ENCODE results near the gene CD226.

DNA sequence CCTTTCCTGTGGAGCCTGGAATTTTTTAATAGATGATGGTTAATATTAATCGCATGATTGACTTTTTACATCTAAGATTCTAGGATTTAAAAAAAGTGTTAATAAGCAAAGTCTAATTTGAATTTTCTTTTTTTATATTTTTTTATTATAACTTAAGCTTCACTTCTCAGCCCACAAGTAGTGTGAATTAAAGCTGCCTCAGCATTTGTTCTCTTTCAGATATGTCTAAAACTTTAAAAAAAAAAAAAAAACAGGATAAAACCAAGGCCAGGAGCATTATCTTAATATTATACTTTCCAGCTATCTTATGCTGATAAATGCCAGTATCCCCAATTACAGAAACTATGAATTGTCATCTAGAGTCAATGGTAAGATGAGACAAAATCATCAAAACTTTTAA is 109.7 kb downstream of the CD226 start:
- TF ChIP-seq POLR2A (IDR thresholded peaks at IDR 0.05) = no peak
- TF ChIP-seq, protein P1, sequence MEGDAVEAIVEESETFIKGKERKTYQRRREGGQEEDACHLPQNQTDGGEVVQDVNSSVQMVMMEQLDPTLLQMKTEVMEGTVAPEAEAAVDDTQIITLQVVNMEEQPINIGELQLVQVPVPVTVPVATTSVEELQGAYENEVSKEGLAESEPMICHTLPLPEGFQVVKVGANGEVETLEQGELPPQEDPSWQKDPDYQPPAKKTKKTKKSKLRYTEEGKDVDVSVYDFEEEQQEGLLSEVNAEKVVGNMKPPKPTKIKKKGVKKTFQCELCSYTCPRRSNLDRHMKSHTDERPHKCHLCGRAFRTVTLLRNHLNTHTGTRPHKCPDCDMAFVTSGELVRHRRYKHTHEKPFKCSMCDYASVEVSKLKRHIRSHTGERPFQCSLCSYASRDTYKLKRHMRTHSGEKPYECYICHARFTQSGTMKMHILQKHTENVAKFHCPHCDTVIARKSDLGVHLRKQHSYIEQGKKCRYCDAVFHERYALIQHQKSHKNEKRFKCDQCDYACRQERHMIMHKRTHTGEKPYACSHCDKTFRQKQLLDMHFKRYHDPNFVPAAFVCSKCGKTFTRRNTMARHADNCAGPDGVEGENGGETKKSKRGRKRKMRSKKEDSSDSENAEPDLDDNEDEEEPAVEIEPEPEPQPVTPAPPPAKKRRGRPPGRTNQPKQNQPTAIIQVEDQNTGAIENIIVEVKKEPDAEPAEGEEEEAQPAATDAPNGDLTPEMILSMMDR (IDR thresholded peaks at IDR 0.05) = no peak

Data from stomach (tissue), 4 donors.